Measurements from ENCODE around the gene ARHGAP11A. TPM values are rescaled to one million over a fixed set of nuclear protein-coding genes. Genes with fewer than 3 reads are reported as not detected.

The ARHGAP11A gene
- total and polyA plus RNA-seq, 4 donors = 0.42 to 20.6 (median 0.98) TPM

DNA sequence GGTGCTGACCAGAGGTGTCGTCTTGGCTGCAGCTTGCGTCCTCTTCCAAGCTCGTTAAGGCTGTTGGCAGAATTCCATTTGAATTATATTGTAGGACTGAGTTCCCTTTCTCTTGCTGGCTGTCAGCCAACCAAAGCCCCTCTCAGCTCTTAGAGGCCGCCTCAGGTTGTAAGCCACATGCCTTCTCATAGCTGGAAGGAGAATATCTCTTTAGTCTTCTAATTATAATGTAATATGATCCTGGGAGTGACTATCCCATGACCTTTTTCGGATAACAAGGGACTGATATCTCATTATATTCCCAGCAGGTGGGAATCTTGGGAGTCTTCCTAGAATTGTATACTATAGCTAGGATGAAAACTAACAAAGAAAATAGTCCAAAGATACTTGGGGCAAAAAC is 31.0 kb downstream of the ARHGAP11A start (continued):
- TF ChIP-seq FOXA1 (IDR thresholded peaks at IDR 0.05) (no peak), RXRA (IDR thresholded peaks at IDR 0.05) (no peak)
- TF ChIP-seq, protein P1, sequence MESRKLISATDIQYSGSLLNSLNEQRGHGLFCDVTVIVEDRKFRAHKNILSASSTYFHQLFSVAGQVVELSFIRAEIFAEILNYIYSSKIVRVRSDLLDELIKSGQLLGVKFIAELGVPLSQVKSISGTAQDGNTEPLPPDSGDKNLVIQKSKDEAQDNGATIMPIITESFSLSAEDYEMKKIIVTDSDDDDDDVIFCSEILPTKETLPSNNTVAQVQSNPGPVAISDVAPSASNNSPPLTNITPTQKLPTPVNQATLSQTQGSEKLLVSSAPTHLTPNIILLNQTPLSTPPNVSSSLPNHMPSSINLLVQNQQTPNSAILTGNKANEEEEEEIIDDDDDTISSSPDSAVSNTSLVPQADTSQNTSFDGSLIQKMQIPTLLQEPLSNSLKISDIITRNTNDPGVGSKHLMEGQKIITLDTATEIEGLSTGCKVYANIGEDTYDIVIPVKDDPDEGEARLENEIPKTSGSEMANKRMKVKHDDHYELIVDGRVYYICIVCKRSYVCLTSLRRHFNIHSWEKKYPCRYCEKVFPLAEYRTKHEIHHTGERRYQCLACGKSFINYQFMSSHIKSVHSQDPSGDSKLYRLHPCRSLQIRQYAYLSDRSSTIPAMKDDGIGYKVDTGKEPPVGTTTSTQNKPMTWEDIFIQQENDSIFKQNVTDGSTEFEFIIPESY (IDR thresholded peaks at IDR 0.05) = no peak
- TF ChIP-seq, protein P2, sequence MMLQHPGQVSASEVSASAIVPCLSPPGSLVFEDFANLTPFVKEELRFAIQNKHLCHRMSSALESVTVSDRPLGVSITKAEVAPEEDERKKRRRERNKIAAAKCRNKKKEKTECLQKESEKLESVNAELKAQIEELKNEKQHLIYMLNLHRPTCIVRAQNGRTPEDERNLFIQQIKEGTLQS (IDR thresholded peaks at IDR 0.05) = no peak
- TF ChIP-seq, protein P3, sequence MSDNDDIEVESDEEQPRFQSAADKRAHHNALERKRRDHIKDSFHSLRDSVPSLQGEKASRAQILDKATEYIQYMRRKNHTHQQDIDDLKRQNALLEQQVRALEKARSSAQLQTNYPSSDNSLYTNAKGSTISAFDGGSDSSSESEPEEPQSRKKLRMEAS (IDR thresholded peaks at IDR 0.05) = no peak

DNA sequence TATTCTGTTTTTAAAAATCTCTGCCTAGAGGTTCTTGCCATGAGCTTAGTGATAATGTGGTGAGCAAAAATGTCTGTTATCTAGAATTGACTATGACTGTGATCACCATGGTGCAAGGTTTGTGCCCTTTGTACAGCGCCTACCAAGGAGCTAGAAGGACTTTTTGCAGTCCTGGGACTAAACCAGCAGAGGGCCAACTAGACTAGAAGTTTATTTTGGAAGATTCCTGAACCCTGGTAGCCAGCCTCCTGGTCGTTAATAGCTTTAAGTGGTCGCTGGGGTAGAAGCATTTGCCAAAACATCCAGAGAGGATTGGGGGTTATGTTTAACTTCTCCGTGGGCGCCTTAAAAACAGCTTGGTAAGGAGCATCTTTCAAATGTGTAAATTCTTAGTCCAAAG is 34.0 kb downstream of the ARHGAP11A start:
- H3K36me3 ChIP-seq (ENCODE audit: control insufficient read depth in 4 of 4, insufficient read depth in 3 of 4, low read depth in 1 of 4, low read length in 3 of 4) = no peaks in the 10 kb centered on the region
- 53% methylated on average over 5 of the region's 5 CpGs for WGBS
- no peaks in the 10 kb centered on the region for H3K27me3 ChIP-seq (ENCODE audit: control insufficient read depth in 4 of 4, insufficient read depth in 4 of 4, low read length in 3 of 4)
- no peak overlapping the region for H3K4me3 ChIP-seq (ENCODE audit: low read depth in 1 of 3, low read length in 3 of 3)
- H3K4me1 ChIP-seq (ENCODE audit: control insufficient read depth in 4 of 4, insufficient read depth in 4 of 4, low read length in 3 of 4) = peaks cover 0 to 7% (median 0%) of the 10 kb centered on the region in 4 donors
- no peak for DNase-seq (ENCODE audit: low spot score)
- H3K27ac ChIP-seq (ENCODE audit: low read depth in 1 of 2, low read length in 2 of 2) = no peak overlapping the region
- no peaks in the 10 kb centered on the region for H3K9me3 ChIP-seq (ENCODE audit: control insufficient read depth in 4 of 4, low read length in 3 of 4)
- no peak overlapping the region for H3K9ac ChIP-seq (ENCODE audit: low read depth in 1 of 2, low read length in 2 of 2)
- TF ChIP-seq NR2F2 (IDR thresholded peaks at IDR 0.05) (no peak), HNF4G (IDR thresholded peaks at IDR 0.05) (peak; percentile 38), GABPA (IDR thresholded peaks at IDR 0.05 in 1 of 2, conservative IDR thresholded peaks at IDR 0.05 in 1 of 2) (no peak), HNF4A (conservative IDR thresholded peaks at IDR 0.05) (peak; percentile 55 to 73), FOXA2 (IDR thresholded peaks at IDR 0.05) (no peak), EGR1 (IDR thresholded peaks at IDR 0.05; ENCODE audit: low read depth in 2 of 2) (no peak), SP1 (IDR thresholded peaks at IDR 0.05) (peak; percentile 30), RAD21 (IDR thresholded peaks at IDR 0.05) (peak; percentile 52 to 67)
- TF ChIP-seq, protein P4, sequence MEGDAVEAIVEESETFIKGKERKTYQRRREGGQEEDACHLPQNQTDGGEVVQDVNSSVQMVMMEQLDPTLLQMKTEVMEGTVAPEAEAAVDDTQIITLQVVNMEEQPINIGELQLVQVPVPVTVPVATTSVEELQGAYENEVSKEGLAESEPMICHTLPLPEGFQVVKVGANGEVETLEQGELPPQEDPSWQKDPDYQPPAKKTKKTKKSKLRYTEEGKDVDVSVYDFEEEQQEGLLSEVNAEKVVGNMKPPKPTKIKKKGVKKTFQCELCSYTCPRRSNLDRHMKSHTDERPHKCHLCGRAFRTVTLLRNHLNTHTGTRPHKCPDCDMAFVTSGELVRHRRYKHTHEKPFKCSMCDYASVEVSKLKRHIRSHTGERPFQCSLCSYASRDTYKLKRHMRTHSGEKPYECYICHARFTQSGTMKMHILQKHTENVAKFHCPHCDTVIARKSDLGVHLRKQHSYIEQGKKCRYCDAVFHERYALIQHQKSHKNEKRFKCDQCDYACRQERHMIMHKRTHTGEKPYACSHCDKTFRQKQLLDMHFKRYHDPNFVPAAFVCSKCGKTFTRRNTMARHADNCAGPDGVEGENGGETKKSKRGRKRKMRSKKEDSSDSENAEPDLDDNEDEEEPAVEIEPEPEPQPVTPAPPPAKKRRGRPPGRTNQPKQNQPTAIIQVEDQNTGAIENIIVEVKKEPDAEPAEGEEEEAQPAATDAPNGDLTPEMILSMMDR (IDR thresholded peaks at IDR 0.05; ENCODE audit: low read depth, low read length, missing input control) = peak; percentile 32
- TF ChIP-seq, protein P3 (IDR thresholded peaks at IDR 0.05) = no peak

DNA sequence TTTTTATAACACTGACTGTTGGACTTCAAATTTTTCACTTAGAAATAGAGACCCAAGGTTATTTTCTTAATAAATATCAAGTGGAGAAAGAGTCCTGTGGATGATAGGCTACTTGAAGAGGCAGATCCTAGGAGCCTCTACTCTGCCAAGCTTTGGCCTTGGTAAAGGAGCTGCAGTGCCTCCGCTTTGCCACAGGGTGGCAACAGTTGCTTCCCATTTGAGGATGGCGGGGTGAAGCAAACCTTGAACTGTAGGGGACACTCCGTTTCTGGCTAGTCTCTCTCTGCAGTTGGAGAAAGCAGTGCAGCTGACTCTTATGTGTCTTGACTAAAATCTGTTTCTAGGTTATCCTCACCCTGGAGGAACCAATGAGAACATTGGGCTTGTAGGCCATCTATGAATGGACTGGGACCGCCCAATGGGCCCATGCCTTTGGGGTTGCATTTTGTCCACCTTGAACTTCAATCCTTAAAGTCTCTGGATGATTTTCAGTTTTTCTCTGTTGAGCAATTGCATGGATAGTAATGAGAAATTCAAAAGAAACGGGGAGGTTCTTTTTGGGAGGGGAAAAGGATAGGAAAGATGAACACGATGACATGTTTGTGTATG is 36.0 kb downstream of the ARHGAP11A start:
- H3K4me3 ChIP-seq (ENCODE audit: low read depth in 1 of 3, low read length in 3 of 3) = no peak overlapping the region
- DNase-seq (ENCODE audit: low spot score) = peak; percentile 47
- H3K27ac ChIP-seq (ENCODE audit: low read depth in 1 of 2, low read length in 2 of 2) = no peak overlapping the region
- H3K27me3 ChIP-seq (ENCODE audit: control insufficient read depth in 4 of 4, insufficient read depth in 4 of 4, low read length in 3 of 4) = no peaks in the 10 kb centered on the region
- no peaks in the 10 kb centered on the region for H3K9me3 ChIP-seq (ENCODE audit: control insufficient read depth in 4 of 4, low read length in 3 of 4)
- H3K9ac ChIP-seq (ENCODE audit: low read depth in 1 of 2, low read length in 2 of 2) = no peak overlapping the region
- H3K4me1 ChIP-seq (ENCODE audit: control insufficient read depth in 4 of 4, insufficient read depth in 4 of 4, low read length in 3 of 4) = peaks cover 0 to 7% (median 0%) of the 10 kb centered on the region in 4 donors
- WGBS = 46% methylated on average over 6 of the region's 6 CpGs
- H3K36me3 ChIP-seq (ENCODE audit: control insufficient read depth in 4 of 4, insufficient read depth in 3 of 4, low read depth in 1 of 4, low read length in 3 of 4) = no peaks in the 10 kb centered on the region
- TF ChIP-seq SP1 (IDR thresholded peaks at IDR 0.05) (no peak), RXRA (IDR thresholded peaks at IDR 0.05) (no peak), RAD21 (IDR thresholded peaks at IDR 0.05) (peak; percentile 79 to 88), GABPA (IDR thresholded peaks at IDR 0.05 in 1 of 2, conservative IDR thresholded peaks at IDR 0.05 in 1 of 2) (no peak), NR2F2 (IDR thresholded peaks at IDR 0.05) (no peak), HNF4A (conservative IDR thresholded peaks at IDR 0.05) (peak in 1 of 2 donors; percentile 39), EGR1 (IDR thresholded peaks at IDR 0.05; ENCODE audit: low read depth in 2 of 2) (no peak), JUND (IDR thresholded peaks at IDR 0.05) (no peak), YY1 (IDR thresholded peaks at IDR 0.05) (no peak), FOXA1 (IDR thresholded peaks at IDR 0.05) (no peak)
- TF ChIP-seq, protein P4 (IDR thresholded peaks at IDR 0.05; ENCODE audit: low read depth, low read length, missing input control) = peak; percentile 92
- TF ChIP-seq, protein P3 (IDR thresholded peaks at IDR 0.05) = no peak
- TF ChIP-seq, protein P2 (IDR thresholded peaks at IDR 0.05) = no peak
- TF ChIP-seq, protein P1 (IDR thresholded peaks at IDR 0.05) = no peak
